CD14-positive monocyte (primary cell): Measurements from ENCODE around the gene HOXA5. TPM values are rescaled to one million over a fixed set of nuclear protein-coding genes. Genes with fewer than 3 reads are reported as not detected.

ENCODE experiments used
- DNase-seq, 3 donors: peaks; one replicate each; pipeline ENCODE4 v3.0.0-alpha.2; 2011 to 2022
- H2AFZ ChIP-seq: 2 replicates; pipeline ENCODE4 v1.6.0; 2012; ENCODE audit warnings: mild to moderate bottlenecking, low read depth, low read length, inconsistent platforms; ENCODE audit not compliant: insufficient read depth, poor library complexity, severe bottlenecking
- H3K27ac ChIP-seq, 2 donors: 1 replicate in 1 of 2; 2 replicates in 1 of 2; pipeline ENCODE4 v1.5.1; 2012 to 2013; ENCODE audit warnings: low read length in 2 of 2, control low read depth in 1 of 2, inconsistent platforms in 1 of 2, low read depth in 1 of 2, mild to moderate bottlenecking in 1 of 2
- H3K27me3 ChIP-seq, 2 donors: one replicate each; pipeline versions ENCODE4 v1.6.0 to v1.6.1; 2011 to 2013; ENCODE audit warnings: low read length in 2 of 2; ENCODE audit not compliant: control insufficient read depth in 2 of 2, insufficient read depth in 2 of 2
- H3K36me3 ChIP-seq, 2 donors: replicated peaks in 1 of 2; 1 replicate in 1 of 2; 2 replicates in 1 of 2; pipeline versions ENCODE4 v1.5.1 to v1.6.1; 2012 to 2013; ENCODE audit warnings: low read length in 2 of 2, control low read depth in 1 of 2, inconsistent platforms in 1 of 2, mild to moderate bottlenecking in 1 of 2; ENCODE audit not compliant: insufficient read depth in 2 of 2, control insufficient read depth in 1 of 2
- H3K4me1 ChIP-seq, 2 donors: 1 replicate in 1 of 2; 2 replicates in 1 of 2; pipeline versions ENCODE4 v1.5.1 to v1.6.1; 2012 to 2013; ENCODE audit warnings: low read length in 2 of 2, control low read depth in 1 of 2, inconsistent platforms in 1 of 2, mild to moderate bottlenecking in 1 of 2, moderate library complexity in 1 of 2; ENCODE audit not compliant: insufficient read depth in 2 of 2, control insufficient read depth in 1 of 2
- H3K4me2 ChIP-seq: replicated peaks from 2 replicates; pipeline ENCODE3; 2012; ENCODE audit warnings: low read length, moderate library complexity, mild to moderate bottlenecking; ENCODE audit not compliant: poor library complexity, severe bottlenecking; ENCODE audit errors: extremely low read depth
- H3K4me3 ChIP-seq, 3 experiments: fragments of 200-600 bp in 1 of 3; sonication (generic) in 1 of 3; replicated peaks in 1 of 3; 1 replicate in 2 of 3; 2 replicates in 1 of 3; pipeline ENCODE4 v1.5.1; 2011 to 2013; ENCODE audit warnings: low read length in 3 of 3, mild to moderate bottlenecking in 3 of 3, control low read depth in 2 of 3, low read depth in 2 of 3, inconsistent platforms in 1 of 3, moderate library complexity in 1 of 3
- H3K79me2 ChIP-seq: 2 replicates; pipeline ENCODE4 v1.6.0; 2012; ENCODE audit warnings: mild to moderate bottlenecking, control low read depth, inconsistent platforms, low read length, moderate library complexity; ENCODE audit not compliant: insufficient read depth
- H3K9ac ChIP-seq: 2 replicates; pipeline ENCODE4 v1.6.0; 2017; ENCODE audit warnings: low read length, mild to moderate bottlenecking; ENCODE audit not compliant: insufficient read depth, poor library complexity, severe bottlenecking
- H3K9me3 ChIP-seq, 2 donors: replicated peaks in 1 of 2; 1 replicate in 1 of 2; 2 replicates in 1 of 2; pipeline versions ENCODE4 v1.5.1 to v1.6.1; 2012 to 2013; ENCODE audit warnings: low read length in 2 of 2, control low read depth in 1 of 2; ENCODE audit not compliant: control insufficient read depth in 1 of 2, insufficient read depth in 1 of 2
- H4K20me1 ChIP-seq: 2 replicates; pipeline ENCODE4 v1.6.0; 2012; ENCODE audit warnings: mild to moderate bottlenecking, low read length, control low read depth, moderate library complexity; ENCODE audit not compliant: insufficient read depth
- H3K27ac Mint-ChIP-seq, 7 donors: one replicate each; pipeline ENCODE4 v1.8.0; 2020; ENCODE audit warnings: mild to moderate bottlenecking in 7 of 7, mixed read lengths in 7 of 7, moderate library complexity in 6 of 7, inconsistent platforms in 2 of 7
- H3K27me3 Mint-ChIP-seq, 3 donors: one replicate each; pipeline ENCODE4 v1.8.0; 2021 to 2022; ENCODE audit warnings: low read depth in 3 of 3, mild to moderate bottlenecking in 3 of 3, mixed read lengths in 3 of 3, moderate library complexity in 3 of 3, inconsistent platforms in 1 of 3
- H3K36me3 Mint-ChIP-seq, 2 donors: one replicate each; pipeline ENCODE4 v1.8.0; 2020; ENCODE audit warnings: mixed read lengths in 2 of 2, inconsistent platforms in 1 of 2, mild to moderate bottlenecking in 1 of 2
- H3K4me1 Mint-ChIP-seq: one replicate; pipeline ENCODE4 v1.8.0; 2020; ENCODE audit warnings: mild to moderate bottlenecking, mixed read lengths
- H3K4me3 Mint-ChIP-seq, 2 donors: one replicate each; pipeline ENCODE4 v1.8.0; 2020; ENCODE audit warnings: mild to moderate bottlenecking in 2 of 2, mixed read lengths in 2 of 2, moderate library complexity in 1 of 2
- H3K9me3 Mint-ChIP-seq, 7 donors: one replicate each; pipeline ENCODE4 v1.8.0; 2020 to 2022; ENCODE audit warnings: mixed read lengths in 7 of 7, mild to moderate bottlenecking in 6 of 7, moderate library complexity in 6 of 7, inconsistent platforms in 2 of 7
- WGBS: methylation state at CpG from one replicate; pipeline ENCODE4 v1.1.5; 2013; ENCODE audit warnings: missing lambda C conversion rate; ENCODE audit not compliant: insufficient coverage; 5-methylcytosine and 5-hydroxymethylcytosine counted together
- intact Hi-C, 2 donors: fragments of 100-400 bp; cut with micrococcal nuclease; formaldehyde crosslinking; loops; one replicate each; pipeline versions ENCODE4 v1.15.0 to v1.15.1; 2023
- polyA plus RNA-seq, 3 donors: library from polyadenylated mRNA; depleted of rRNA in 1 of 3; unstranded in 2 of 3; stranded (reverse) in 1 of 3; fragments of 300-500 nt in 2 of 3; fragments of >200 nt in 1 of 3; fragmentation: Illumina TruSeq in 2 of 3; gene quantifications; 1 replicate in 2 of 3; 2 replicates in 1 of 3; pipeline ENCODE4 v1.2.3, GENCODE V29; 2012 to 2021
- TF ChIP-seq, protein P1 (sequence below): fragments of 200-600 bp; IDR thresholded peaks from one replicate; pipeline ENCODE4 v1.8.0; 2022; ENCODE audit warnings: antibody characterized with exemption, mild to moderate bottlenecking

The HOXA5 gene
- polyA plus RNA-seq, 3 donors, result 0.85 to 3.0 (median 1.8) TPM

DNA sequence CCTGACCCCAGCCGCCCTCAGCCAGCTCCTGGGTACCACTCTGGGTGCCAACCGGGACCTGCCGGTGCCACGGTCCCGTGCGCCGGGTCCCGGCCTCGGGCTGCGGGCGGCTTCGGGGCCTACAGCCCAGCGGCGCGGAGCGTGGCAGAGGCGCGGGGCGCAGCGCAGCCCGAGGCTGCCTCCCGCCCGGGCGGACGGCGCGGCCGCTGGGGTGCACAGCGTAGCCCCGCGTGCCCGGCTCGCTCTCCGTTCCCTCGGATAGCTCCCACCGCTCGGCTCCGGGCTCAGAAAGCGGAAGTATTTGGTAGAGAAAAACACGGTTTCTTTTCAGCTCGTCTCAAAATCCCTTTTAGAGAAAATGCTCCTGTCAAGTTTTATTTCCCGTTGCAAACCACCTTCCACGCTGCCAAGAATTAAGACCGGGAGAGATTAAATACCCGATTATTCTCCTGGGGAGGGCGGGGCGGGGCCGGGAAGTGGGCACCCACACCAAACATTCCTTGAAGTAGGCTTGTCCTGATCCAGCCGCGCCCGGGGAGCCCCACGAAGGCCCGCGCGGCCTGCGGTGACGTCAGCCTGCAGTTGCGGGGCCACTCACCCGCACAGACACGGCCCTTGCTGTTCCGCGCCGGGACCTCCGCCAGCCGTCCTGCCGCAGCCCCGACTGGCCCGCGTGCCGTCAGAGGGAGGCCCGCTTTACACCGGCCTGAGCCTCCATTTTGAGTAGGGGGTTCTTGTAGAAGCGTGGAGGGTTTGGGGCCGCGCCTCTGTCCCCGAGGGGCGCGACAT lies 49.3 kb upstream of the HOXA5 start:
- Mint-ChIP-seq H3K4me3 (peak overlapping the region; percentile 71 to 89), H3K27ac (peak overlapping the region in 1 of 7 donors; percentile 40), H3K27me3 (peaks cover 91 to 94% (median 93%) of the 10 kb centered on the region in 3 donors), H3K4me1 (peaks cover 50% of the 10 kb centered on the region), H3K9me3 (peaks cover 0 to 51% (median 31%) of the 10 kb centered on the region in 7 donors), H3K36me3 (peaks cover 15 to 23% of the 10 kb centered on the region in 2 donors)
- H3K27ac ChIP-seq, result no peak overlapping the region
- peaks cover 95 to 98% of the 10 kb centered on the region in 2 donors for H3K27me3 ChIP-seq
- H3K4me2 ChIP-seq, result peak overlapping the region; percentile 84
- no peaks in the 10 kb centered on the region for H3K36me3 ChIP-seq
- peak; percentile 64 to 73 (median 72) for DNase-seq
- peak overlapping the region; percentile 65 for H2AFZ ChIP-seq
- 2% methylated on average over 61 of the region's 78 CpGs for WGBS
- H3K9me3 ChIP-seq, result peaks cover 12 to 59% of the 10 kb centered on the region in 2 donors
- peak overlapping the region; percentile 20 to 70 (median 31) for H3K4me3 ChIP-seq
- H3K4me1 ChIP-seq, result peaks cover 36 to 39% of the 10 kb centered on the region in 2 donors
- intact Hi-C loops, result loop anchor here (5.0 to 10.0 kb wide), 3 partner anchors 385 to 732 kb away; no protein-coding TSS in a partner anchor
- no peak overlapping the region for H3K9ac ChIP-seq
- H4K20me1 ChIP-seq, result no peaks in the 10 kb centered on the region
- no peaks in the 10 kb centered on the region for H3K79me2 ChIP-seq
- TF ChIP-seq, protein P1, sequence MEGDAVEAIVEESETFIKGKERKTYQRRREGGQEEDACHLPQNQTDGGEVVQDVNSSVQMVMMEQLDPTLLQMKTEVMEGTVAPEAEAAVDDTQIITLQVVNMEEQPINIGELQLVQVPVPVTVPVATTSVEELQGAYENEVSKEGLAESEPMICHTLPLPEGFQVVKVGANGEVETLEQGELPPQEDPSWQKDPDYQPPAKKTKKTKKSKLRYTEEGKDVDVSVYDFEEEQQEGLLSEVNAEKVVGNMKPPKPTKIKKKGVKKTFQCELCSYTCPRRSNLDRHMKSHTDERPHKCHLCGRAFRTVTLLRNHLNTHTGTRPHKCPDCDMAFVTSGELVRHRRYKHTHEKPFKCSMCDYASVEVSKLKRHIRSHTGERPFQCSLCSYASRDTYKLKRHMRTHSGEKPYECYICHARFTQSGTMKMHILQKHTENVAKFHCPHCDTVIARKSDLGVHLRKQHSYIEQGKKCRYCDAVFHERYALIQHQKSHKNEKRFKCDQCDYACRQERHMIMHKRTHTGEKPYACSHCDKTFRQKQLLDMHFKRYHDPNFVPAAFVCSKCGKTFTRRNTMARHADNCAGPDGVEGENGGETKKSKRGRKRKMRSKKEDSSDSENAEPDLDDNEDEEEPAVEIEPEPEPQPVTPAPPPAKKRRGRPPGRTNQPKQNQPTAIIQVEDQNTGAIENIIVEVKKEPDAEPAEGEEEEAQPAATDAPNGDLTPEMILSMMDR, result no peak

GRCh38 chr7:27191833-27192545 lies 48.5 kb upstream of the HOXA5 start:
- peak overlapping the region; percentile 67 to 85 for H3K4me3 Mint-ChIP-seq
- TF ChIP-seq, protein P1, result no peak
- peak overlapping the region; percentile 84 for H3K4me2 ChIP-seq
- H3K36me3 ChIP-seq, result no peaks in the 10 kb centered on the region
- no peak overlapping the region for H3K27ac ChIP-seq
- peak overlapping the region in 1 of 7 donors; percentile 50 for H3K27ac Mint-ChIP-seq
- H3K79me2 ChIP-seq, result no peaks in the 10 kb centered on the region
- 19% methylated on average over 39 of the region's 42 CpGs for WGBS
- H3K4me1 Mint-ChIP-seq, result peaks cover 55% of the 10 kb centered on the region
- no peaks in the 10 kb centered on the region for H4K20me1 ChIP-seq
- intact Hi-C loops, result loop anchor here (5.0 to 10.0 kb wide), 3 partner anchors 385 to 733 kb away; no protein-coding TSS in a partner anchor
- no peak for DNase-seq
- peak overlapping the region; percentile 11 for H2AFZ ChIP-seq
- no peak overlapping the region for H3K9ac ChIP-seq
- peak overlapping the region in 1 of 3 experiments; percentile 70 for H3K4me3 ChIP-seq
- H3K9me3 ChIP-seq, result peaks cover 13 to 58% of the 10 kb centered on the region in 2 donors
- H3K36me3 Mint-ChIP-seq, result peaks cover 15 to 24% of the 10 kb centered on the region in 2 donors
- peaks cover 40 to 42% of the 10 kb centered on the region in 2 donors for H3K4me1 ChIP-seq
- H3K27me3 Mint-ChIP-seq, result peaks cover 91 to 94% (median 93%) of the 10 kb centered on the region in 3 donors
- H3K9me3 Mint-ChIP-seq, result peaks cover 0 to 51% (median 32%) of the 10 kb centered on the region in 7 donors
- H3K27me3 ChIP-seq, result peaks cover 95 to 98% of the 10 kb centered on the region in 2 donors
